ENCODE data around the gene SLC37A2.

DNA sequence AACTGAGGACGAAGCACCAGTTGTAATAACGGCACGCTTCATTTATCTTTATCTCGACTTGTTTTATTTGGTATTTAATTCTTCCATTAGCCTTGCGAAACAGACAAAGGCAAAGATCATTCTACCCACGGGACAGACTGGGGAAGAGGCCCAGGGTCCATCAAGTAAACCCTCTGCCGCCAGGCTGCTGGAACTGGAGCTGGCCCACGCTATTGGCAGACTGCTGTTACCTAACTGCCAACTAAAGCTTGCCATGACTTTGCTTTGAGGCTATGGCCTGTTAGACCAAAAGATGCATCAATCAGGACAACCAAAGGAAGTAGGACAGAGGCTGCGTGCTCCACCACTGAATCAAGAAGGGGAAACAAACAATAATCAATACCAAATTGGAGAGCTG, 49.1 kb downstream of the SLC37A2 start:
- TF ChIP-seq, protein P1, sequence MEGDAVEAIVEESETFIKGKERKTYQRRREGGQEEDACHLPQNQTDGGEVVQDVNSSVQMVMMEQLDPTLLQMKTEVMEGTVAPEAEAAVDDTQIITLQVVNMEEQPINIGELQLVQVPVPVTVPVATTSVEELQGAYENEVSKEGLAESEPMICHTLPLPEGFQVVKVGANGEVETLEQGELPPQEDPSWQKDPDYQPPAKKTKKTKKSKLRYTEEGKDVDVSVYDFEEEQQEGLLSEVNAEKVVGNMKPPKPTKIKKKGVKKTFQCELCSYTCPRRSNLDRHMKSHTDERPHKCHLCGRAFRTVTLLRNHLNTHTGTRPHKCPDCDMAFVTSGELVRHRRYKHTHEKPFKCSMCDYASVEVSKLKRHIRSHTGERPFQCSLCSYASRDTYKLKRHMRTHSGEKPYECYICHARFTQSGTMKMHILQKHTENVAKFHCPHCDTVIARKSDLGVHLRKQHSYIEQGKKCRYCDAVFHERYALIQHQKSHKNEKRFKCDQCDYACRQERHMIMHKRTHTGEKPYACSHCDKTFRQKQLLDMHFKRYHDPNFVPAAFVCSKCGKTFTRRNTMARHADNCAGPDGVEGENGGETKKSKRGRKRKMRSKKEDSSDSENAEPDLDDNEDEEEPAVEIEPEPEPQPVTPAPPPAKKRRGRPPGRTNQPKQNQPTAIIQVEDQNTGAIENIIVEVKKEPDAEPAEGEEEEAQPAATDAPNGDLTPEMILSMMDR (CRISPR knock-in tag; IDR thresholded peaks at IDR 0.05) = no peak
- no peak for TF ChIP-seq POLR2AphosphoS5 (IDR thresholded peaks at IDR 0.05; ENCODE audit: low read depth, low read length)
- TF ChIP-seq ELF1 (CRISPR knock-in tag; IDR thresholded peaks at IDR 0.05) = no peak
- TF ChIP-seq, protein P2, sequence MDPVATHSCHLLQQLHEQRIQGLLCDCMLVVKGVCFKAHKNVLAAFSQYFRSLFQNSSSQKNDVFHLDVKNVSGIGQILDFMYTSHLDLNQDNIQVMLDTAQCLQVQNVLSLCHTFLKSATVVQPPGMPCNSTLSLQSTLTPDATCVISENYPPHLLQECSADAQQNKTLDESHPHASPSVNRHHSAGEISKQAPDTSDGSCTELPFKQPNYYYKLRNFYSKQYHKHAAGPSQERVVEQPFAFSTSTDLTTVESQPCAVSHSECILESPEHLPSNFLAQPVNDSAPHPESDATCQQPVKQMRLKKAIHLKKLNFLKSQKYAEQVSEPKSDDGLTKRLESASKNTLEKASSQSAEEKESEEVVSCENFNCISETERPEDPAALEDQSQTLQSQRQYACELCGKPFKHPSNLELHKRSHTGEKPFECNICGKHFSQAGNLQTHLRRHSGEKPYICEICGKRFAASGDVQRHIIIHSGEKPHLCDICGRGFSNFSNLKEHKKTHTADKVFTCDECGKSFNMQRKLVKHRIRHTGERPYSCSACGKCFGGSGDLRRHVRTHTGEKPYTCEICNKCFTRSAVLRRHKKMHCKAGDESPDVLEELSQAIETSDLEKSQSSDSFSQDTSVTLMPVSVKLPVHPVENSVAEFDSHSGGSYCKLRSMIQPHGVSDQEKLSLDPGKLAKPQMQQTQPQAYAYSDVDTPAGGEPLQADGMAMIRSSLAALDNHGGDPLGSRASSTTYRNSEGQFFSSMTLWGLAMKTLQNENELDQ (CRISPR knock-in tag; IDR thresholded peaks at IDR 0.05; ENCODE audit: borderline replicate concordance) = no peak
- no peak for TF ChIP-seq JUN (CRISPR knock-in tag; IDR thresholded peaks at IDR 0.05)
- TF ChIP-seq, protein P3, sequence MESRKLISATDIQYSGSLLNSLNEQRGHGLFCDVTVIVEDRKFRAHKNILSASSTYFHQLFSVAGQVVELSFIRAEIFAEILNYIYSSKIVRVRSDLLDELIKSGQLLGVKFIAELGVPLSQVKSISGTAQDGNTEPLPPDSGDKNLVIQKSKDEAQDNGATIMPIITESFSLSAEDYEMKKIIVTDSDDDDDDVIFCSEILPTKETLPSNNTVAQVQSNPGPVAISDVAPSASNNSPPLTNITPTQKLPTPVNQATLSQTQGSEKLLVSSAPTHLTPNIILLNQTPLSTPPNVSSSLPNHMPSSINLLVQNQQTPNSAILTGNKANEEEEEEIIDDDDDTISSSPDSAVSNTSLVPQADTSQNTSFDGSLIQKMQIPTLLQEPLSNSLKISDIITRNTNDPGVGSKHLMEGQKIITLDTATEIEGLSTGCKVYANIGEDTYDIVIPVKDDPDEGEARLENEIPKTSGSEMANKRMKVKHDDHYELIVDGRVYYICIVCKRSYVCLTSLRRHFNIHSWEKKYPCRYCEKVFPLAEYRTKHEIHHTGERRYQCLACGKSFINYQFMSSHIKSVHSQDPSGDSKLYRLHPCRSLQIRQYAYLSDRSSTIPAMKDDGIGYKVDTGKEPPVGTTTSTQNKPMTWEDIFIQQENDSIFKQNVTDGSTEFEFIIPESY (CRISPR knock-in tag; IDR thresholded peaks at IDR 0.05) = no peak
- TF ChIP-seq, protein P4, sequence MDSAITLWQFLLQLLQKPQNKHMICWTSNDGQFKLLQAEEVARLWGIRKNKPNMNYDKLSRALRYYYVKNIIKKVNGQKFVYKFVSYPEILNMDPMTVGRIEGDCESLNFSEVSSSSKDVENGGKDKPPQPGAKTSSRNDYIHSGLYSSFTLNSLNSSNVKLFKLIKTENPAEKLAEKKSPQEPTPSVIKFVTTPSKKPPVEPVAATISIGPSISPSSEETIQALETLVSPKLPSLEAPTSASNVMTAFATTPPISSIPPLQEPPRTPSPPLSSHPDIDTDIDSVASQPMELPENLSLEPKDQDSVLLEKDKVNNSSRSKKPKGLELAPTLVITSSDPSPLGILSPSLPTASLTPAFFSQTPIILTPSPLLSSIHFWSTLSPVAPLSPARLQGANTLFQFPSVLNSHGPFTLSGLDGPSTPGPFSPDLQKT (CRISPR knock-in tag; IDR thresholded peaks at IDR 0.05; ENCODE audit: borderline replicate concordance) = no peak
